ENCODE data around the gene ARL13A.
"Not testable (repeated sequence)": the region's sequence is repeated elsewhere in the genome, so short reads cannot be mapped to it uniquely, and the experiment has no call there.

ARL13A gene

DNA sequence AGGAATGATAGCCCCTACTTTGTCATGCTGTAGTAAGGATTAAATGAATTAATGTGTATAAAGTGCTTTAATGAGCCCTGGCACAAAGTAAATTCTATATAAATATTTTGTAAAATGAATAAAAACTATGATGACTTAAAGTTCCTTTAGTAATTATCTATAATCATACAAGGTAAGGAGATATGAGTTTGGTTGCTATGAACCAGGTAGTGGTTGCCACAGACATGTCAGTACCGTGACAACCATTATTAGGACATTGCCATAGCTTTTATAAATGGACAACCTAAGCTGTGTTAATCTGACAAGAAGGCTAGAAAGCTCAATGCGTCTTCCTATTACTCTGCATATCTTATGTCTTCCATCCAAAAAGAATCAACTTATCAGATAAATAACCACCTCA is at the start of gene ARL13A:
ARL13A (plus strand) TSS at position 301 of the 400 bp plus-strand sequence. CDS start 3,982 bp downstream, outside the sequence.
- DNase-seq (ENCODE audit: low read depth in 2 of 2): no peak

- DNase-seq (ENCODE audit: low read depth in 2 of 2): no peak
Observed at GRCh38 chrX:100924375-100924774, 45.1 kb upstream of the ARL13A start.

DNA sequence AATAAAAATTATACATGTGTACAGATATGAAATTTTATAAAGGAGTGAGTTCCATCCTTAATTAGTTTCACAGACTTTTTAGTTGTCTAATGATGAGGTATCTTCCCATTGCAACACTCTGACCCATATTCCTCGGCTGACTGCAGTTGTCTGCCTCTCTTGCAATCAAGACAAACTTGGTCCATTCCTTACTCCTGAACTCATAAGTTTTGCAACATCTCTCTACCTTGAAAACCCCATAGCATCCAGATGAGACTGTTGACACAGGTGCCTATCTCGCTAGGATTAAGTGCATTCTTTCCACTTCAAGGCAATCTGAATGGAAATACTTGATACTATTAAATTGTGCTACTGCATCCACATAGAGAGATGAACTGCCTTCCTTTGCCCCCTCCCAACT is 43.1 kb upstream of the ARL13A start:
- DNase-seq (ENCODE audit: low read depth in 2 of 2): no peak

- DNase-seq (ENCODE audit: low read depth in 2 of 2): no peak
Observed at GRCh38 chrX:100928660-100929613, 40.6 kb upstream of the ARL13A start, which contains the start of gene XKRX. TSS of gene XKRX (minus strand) at chrX:100928917. CDS start at chrX:100928304, 613 bp downstream.

DNA sequence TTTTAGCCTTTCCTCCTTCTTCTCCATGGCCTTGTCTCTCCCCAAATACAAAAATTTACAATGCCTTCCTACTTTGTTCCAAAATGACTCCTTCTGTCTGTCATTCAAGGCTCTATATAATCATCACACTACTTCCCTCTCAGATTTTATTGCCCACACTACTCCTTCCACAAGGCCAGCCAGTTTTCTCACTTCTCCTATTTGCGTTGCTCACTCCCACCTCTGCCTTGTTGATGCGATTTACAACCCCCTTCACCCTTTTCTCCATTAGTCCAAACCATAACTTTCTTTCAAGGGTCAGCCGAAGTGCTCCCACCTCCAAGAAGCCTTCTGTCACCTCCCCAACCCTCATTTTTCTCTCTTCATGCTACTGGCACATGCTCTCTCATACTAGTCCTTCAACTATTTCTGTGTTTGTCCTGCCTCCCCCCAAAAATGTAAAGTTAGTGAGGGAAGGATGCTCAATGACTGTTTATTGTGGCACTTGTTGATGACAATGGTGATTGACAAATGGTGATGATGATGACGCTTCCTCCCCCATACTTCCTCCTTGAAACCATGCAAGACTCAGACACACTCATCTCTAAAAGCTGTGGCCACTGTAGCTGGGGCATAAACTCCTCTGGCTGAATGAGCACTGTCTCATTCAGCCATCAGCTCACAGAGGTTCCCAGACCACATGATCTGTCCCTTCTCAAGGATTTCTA is 38.1 kb upstream of the ARL13A start:
- no peak for DNase-seq (ENCODE audit: low read depth in 2 of 2)

DNA sequence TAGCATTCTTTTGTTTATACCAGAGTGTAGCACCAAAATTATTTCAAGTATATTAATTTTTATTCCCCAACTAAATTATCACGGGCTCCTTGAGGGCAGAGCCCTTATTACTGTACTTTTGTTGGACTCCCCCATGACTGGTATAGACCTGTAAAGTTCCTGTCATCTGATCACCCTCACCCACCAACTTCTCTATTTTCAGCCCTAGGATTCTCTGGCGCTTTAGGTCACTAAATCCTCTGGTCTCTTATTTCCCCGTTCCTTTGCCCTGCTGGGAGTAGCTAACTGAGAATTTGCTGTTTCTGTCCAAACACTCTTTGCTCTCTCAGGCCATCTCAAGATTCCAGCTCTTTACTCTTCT is 37.6 kb upstream of the ARL13A start:
- DNase-seq (ENCODE audit: low read depth in 2 of 2): no peak

DNA sequence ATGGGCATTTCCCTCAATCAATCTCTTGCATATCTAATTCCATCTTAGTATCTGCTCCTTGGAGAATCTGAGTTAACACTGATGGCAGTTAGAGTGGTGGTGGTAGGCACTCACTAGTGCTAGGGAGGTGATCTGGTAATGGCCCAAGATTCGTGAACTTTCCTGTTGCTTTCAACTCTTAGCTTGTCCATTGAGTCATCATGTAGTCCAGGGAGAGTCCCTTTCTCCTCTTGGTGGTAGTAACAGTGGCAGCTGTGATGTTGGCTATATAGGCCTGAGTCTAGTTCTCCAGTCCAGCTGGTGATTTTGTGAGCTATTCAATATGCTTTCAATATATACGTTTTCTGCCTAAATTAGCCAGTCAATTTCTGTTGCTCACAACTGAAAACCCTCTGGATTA is 33.7 kb upstream of the ARL13A start:
- no peak for DNase-seq (ENCODE audit: low read depth in 2 of 2)

DNA sequence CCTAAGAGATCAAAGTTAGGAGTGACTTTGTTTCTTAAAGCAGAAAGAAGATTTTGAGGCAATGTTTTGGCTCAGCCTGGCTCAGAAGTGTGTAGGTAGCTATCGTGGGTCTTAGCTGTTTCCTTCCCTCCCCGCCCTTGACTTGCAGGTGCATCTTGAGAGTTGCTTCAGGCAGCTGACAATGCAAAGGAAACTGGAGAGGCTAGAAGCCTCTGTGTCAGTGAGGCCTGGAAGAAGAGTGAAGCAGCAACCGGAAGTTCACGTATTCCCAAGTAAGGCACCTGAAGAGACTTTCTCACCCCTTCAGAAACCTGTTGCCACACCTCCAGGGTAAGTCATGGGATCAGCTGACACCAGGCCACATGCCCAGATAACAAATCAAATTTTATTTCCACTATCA is 30.2 kb upstream of the ARL13A start:
- no peak for DNase-seq (ENCODE audit: low read depth in 2 of 2)

DNA sequence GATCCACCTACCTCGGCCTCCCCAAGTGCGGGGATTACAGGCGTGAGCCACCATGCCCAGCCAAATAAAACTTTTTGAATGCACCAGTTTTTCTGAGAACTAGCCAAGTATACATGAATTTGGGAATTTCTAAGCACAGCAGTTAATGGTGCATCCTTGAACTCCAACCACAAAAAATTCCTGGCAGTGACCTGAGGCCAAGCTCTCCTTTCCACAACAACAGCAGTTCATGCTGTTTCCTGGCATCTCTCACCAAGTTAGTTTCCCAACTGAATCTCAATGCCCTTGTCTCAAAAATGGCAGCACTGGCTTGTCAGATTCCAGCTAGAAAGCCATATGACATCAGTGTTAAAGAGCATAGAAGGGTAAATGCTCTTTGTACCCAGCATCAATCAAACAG is 24.9 kb upstream of the ARL13A start:
- DNase-seq (ENCODE audit: low read depth in 2 of 2): no peak

DNA sequence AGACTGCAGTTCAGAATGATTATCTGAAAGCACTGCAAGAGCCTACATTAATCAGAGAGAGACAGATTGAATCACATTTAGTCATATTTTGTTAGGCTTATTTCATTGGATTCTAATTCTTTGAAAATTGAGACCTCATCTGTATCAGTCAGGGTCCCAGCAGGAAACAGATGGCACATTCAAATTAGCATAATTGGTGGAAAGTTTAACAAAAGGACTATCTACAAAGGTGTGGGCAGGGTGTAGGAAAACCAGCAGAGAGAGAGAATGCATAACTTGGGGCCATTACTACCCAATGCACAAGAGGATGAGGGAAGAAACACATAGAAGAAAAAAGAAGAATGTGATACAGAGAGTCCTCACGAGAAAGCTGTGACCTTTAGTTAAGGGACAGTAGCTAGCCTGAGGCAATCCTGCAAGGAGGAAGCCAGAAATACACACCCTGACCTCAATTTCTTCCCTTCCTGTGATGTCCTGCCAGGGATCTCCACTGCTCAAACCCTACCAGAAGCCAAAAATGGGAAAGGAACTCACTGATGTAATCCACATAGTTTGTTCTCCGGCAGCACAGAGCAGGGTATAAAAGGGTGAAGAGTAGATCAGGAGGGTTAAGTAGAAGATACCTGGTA is 23.1 kb upstream of the ARL13A start:
- no peak for DNase-seq (ENCODE audit: low read depth in 2 of 2)

- DNase-seq (ENCODE audit: low read depth in 2 of 2): no peak
Observed at GRCh38 chrX:100948557-100948956, 21.0 kb upstream of the ARL13A start.

DNA sequence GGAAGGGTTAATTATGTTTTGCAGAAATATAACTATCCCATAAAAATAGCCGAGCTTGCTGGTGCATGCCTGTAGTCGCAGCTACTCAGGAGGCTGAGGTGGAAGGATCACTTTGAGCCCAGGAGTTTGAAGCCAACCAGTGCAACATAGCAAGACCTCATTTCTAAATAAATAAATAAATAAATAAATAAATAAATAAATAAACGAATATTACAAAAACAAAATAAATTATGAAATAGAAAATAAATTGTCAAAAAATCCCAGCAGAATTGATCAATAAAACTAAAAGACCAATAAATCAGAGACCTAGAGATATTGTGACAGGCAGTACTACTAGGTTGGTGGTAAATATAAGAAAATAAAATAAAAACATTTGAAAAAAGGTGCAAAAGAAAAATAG is 6.7 kb upstream of the ARL13A start:
- DNase-seq (ENCODE audit: low read depth in 2 of 2): no peak

- DNase-seq (ENCODE audit: low read depth in 2 of 2): no peak
Observed at GRCh38 chrX:100964362-100964761, 5.1 kb upstream of the ARL13A start.

GRCh38 chrX:100969936-100970335 is 428 bp downstream of the ARL13A start:
- DNase-seq (ENCODE audit: low read depth in 2 of 2): no peak

DNA sequence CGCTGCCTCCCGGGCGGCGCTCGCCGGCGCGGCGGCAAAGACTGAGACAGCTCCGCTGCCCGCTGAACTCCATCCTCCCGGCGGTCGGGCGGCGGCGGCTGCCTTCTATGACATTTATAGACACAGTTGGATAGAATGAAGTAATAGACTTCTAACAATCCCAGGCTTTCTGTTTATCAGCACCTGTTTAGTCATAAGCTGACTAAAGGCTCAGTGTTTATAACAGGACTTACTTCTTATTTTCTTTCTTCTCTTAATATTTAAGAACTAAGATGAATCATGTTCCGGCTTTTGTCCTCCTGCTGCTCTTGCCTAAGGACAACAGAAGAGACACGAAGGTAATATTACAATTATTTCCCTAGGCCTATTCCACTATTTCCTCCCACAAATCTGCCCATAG is 3.9 kb downstream of the ARL13A start:
- no peak for DNase-seq (ENCODE audit: low read depth in 2 of 2)

DNA sequence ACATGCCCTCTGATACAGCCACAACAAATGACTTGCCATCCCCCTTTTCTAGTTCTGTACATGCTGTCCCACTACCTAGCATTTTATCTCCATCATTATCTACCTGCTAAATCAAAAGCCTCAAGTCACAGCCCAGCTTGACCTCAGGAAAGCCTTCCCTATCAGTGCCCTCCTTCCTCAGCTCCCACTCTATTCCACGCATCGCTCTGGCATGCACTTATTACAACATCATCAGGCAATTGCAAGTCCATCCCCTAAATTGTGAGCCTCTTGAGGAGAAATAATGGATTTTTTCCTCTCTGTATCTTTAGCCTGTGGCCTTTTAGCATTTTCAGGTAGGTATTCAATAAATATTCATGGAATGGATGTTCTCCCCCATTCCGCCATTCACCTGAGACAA is 5.7 kb downstream of the ARL13A start:
- DNase-seq (ENCODE audit: low read depth in 2 of 2): no peak

GRCh38 chrX:100976211-100976610 is 6.7 kb downstream of the ARL13A start:
- DNase-seq (ENCODE audit: low read depth in 2 of 2): no peak

GRCh38 chrX:100979881-100980607 is 10.5 kb downstream of the ARL13A start:
- DNase-seq (ENCODE audit: low read depth in 2 of 2): no peak

GRCh38 chrX:100980608-100981497 is 11.3 kb downstream of the ARL13A start:
- no peak for DNase-seq (ENCODE audit: low read depth in 2 of 2)

DNA sequence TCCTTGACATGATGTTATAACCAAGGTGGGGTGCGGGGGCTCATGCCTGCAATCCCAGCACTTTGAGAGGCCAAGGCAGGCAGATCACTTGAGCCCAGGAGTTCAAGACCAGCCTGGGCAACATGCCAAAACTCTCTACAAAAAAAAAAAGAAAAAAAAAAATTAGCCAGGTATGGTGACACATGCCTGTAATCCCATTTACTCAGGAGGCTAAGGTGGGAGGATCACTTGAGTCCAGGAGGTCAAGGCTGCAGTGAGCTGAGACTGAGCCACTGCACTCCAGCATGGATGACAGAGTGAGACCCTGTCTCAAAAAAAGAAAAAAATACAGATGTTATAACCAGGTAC is 12.0 kb downstream of the ARL13A start:
- DNase-seq (ENCODE audit: low read depth in 2 of 2): not testable (repeated sequence)

DNA sequence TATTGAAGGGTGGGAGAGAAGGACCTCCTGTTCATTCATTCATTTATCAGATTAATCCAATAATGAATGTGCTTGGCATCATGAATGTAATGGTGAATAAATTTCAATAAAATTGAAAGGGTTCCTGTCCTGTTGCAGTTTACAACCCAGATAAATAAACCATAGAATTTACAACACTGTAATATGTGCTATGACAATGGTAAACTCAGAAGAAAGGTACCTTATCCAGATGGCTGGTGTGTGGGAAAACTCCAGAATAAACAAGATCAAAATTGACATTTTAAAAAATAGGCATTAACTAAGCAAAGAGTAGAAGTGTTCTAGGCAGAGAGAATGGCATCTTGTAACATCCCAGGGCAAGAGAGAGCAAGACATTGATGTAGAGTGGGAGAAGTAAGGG is 15.3 kb downstream of the ARL13A start:
- DNase-seq (ENCODE audit: low read depth in 2 of 2): no peak
